Psoas muscle (tissue), 8 donors: ENCODE measurements around the gene FBLN7. TPM values are rescaled to one million over a fixed set of nuclear protein-coding genes. Genes with fewer than 3 reads are reported as not detected.

Source experiments
- ATAC-seq, 4 donors: fragments of 200-7000 bp; cut with Tn5 transposase; one replicate each; pipeline ENCODE4 v1.9.1; 2020; ENCODE audit warnings: moderate library complexity in 3 of 4, mild to moderate bottlenecking in 2 of 4
- DNase-seq, 2 donors: peaks; one replicate each; pipeline ENCODE4 v3.0.0-alpha.2; 2020
- H3K27ac ChIP-seq: fragments of 200-600 bp; one replicate; pipeline ENCODE4 v1.8.0; 2022
- H3K27me3 ChIP-seq, 3 donors: fragments of 200-600 bp in 1 of 3; one replicate each; pipeline versions ENCODE4 v1.6.1 to v1.8.0; 2013 to 2022; ENCODE audit warnings: low read length in 2 of 3, mild to moderate bottlenecking in 2 of 3, moderate library complexity in 1 of 3; ENCODE audit not compliant: insufficient read depth in 3 of 3
- H3K36me3 ChIP-seq, 2 donors: fragments of 200-600 bp in 1 of 2; one replicate each; pipeline versions ENCODE4 v1.6.1 to v1.8.0; 2013 to 2022; ENCODE audit warnings: low read depth in 1 of 2, mild to moderate bottlenecking in 1 of 2, moderate library complexity in 1 of 2; ENCODE audit not compliant: insufficient read depth in 1 of 2
- H3K4me1 ChIP-seq: fragments of 200-600 bp; one replicate; pipeline ENCODE4 v1.8.0; 2022
- H3K4me3 ChIP-seq: fragments of 200-600 bp; one replicate; pipeline ENCODE4 v1.8.0; 2022; ENCODE audit warnings: mild to moderate bottlenecking
- H3K9me3 ChIP-seq: fragments of 200-600 bp; one replicate; pipeline ENCODE4 v1.8.0; 2022
- CTCF ChIP-seq: fragments of 200-600 bp; IDR thresholded peaks from one replicate; pipeline ENCODE4 v1.8.0; 2022; ENCODE audit warnings: antibody characterized with exemption
- WGBS, 3 donors: extraction: QIAGEN DNeasy Blood & Tissue Kit; methylation state at CpG; one replicate each; pipeline versions ENCODE4 v1.1.6 to v1.1.7; 2013; 5-methylcytosine and 5-hydroxymethylcytosine counted together
- intact Hi-C, 2 donors: fragments of 100-400 bp; cut with DNase I; formaldehyde crosslinking; loops; one replicate each; pipeline versions ENCODE4 v1.11.0 to v1.14.2; 2022
- polyA plus RNA-seq, 3 donors: library from polyadenylated mRNA; stranded (reverse); fragments of 200-250 nt; gene quantifications; one replicate each; pipeline ENCODE4 v1.2.3, GENCODE V29; 2013
- total RNA-seq, 4 donors: library from RNA; stranded (reverse); fragmentation: NEBNext Ultra II Directional in 2 of 4; extraction: Animal tissue kit (Norgen Biotek cat#: 25700) in 2 of 4; gene quantifications; one replicate each; pipeline versions ENCODE4 v1.2.1 to v1.2.4, GENCODE V29; 2021 to 2023
- donor health status: healthy with polysubstance abuse.
- donor health status: DM: no; HTN: no; CAD: no; lungs with moderate emphysema.
- donor health status: Bipolar disorder and iron deficiency.
- donor health status: healthy.
- donor health status: DM: yes; HTN: yes; CAD: no.
- donor health status: DM: no; HTN: no; CAD: no.
- donor health status: DM: no; HTN: no; CAD: no.
- donor health status: DM: yes; HTN: yes; CAD: no.

Gene FBLN7
- total and polyA plus RNA-seq, 7 donors, result 0.18 to 1.2 (median 0.31) TPM

- Histone ChIP-seq H3K27ac (no peak overlapping the region), H3K4me3 (no peak overlapping the region), H3K9me3 (no peaks in the 10 kb centered on the region), H3K4me1 (no peaks in the 10 kb centered on the region), H3K27me3 (peaks cover 0 to 16% (median 0%) of the 10 kb centered on the region in 3 donors), H3K36me3 (no peaks in the 10 kb centered on the region)
- TF ChIP-seq CTCF, result no peak
- 82 to 86% (median 86%) methylated on average over 14 of the region's 14 CpGs for WGBS, 3 donors
- ATAC-seq (no peak), DNase-seq (no peak)
- intact Hi-C loops, result no loop called here
Measured at GRCh38 chr2:112154246-112155117, 16.3 kb downstream of the FBLN7 start.

- no peaks in the 10 kb centered on the region for H3K36me3 ChIP-seq
- H3K9me3 ChIP-seq, result no peaks in the 10 kb centered on the region
- peaks cover 0 to 16% (median 0%) of the 10 kb centered on the region in 3 donors for H3K27me3 ChIP-seq
- H3K27ac ChIP-seq, result no peak overlapping the region
- no peak for TF ChIP-seq CTCF
- ATAC-seq (peak in 1 of 4 donors; percentile 26), DNase-seq (no peak)
- H3K4me3 ChIP-seq, result peak overlapping the region; percentile 25
- intact Hi-C loops, result no loop called here
- H3K4me1 ChIP-seq, result no peaks in the 10 kb centered on the region
- WGBS, 3 donors, result 32 to 45% (median 42%) methylated on average over 27 of the region's 27 CpGs
Measured at GRCh38 chr2:112155331-112156151, 17.4 kb downstream of the FBLN7 start.

GRCh38 chr2:112156152-112156986, 18.2 kb downstream of the FBLN7 start:
- Histone ChIP-seq H3K4me1 (no peaks in the 10 kb centered on the region), H3K27me3 (peaks cover 0 to 16% (median 0%) of the 10 kb centered on the region in 3 donors), H3K9me3 (no peaks in the 10 kb centered on the region), H3K27ac (no peak overlapping the region), H3K4me3 (no peak overlapping the region), H3K36me3 (no peaks in the 10 kb centered on the region)
- no peak for TF ChIP-seq CTCF
- intact Hi-C loops, result no loop called here
- 40 to 73% (median 44%) methylated on average over 21 of the region's 21 CpGs for WGBS, 3 donors
- no peak for ATAC-seq
- no peak for DNase-seq

- Histone ChIP-seq H3K27ac (no peak overlapping the region), H3K4me3 (no peak overlapping the region), H3K36me3 (no peaks in the 10 kb centered on the region), H3K9me3 (no peaks in the 10 kb centered on the region), H3K27me3 (peaks cover 0 to 16% (median 0%) of the 10 kb centered on the region in 3 donors), H3K4me1 (no peaks in the 10 kb centered on the region)
- ATAC-seq, result no peak
- TF ChIP-seq CTCF, result no peak
- intact Hi-C loops, result no loop called here
- no peak for DNase-seq
- 46 to 78% (median 59%) methylated on average over 3 of the region's 3 CpGs for WGBS, 3 donors
Measured at GRCh38 chr2:112157472-112157871, 19.3 kb downstream of the FBLN7 start.
